CD4-positive, alpha-beta T cell (primary cell): ENCODE measurements around the gene IFT172. TPM values are rescaled to one million over a fixed set of nuclear protein-coding genes. Genes with fewer than 3 reads are reported as not detected.

Source experiments
- ATAC-seq: fragments of 200-7000 bp; cut with Tn5 transposase; one replicate; pipeline ENCODE4 v1.10.0; 2022; ENCODE audit warnings: mild to moderate bottlenecking; ENCODE audit not compliant: poor library complexity
- CTCF ChIA-PET: fragments of 350-600 bp; sonication (Branson Sonifier 250); formaldehyde crosslinking; loops from one replicate; lab custom pipeline; 2021; ENCODE audit warnings: antibody characterized with exemption, inconsistent platforms; lab: Charles Lee
- POLR2A ChIA-PET: fragments of 350-600 bp; sonication (Branson Sonifier 250); formaldehyde crosslinking; loops from one replicate; lab custom pipeline; 2021; ENCODE audit warnings: antibody characterized with exemption, inconsistent platforms; lab: Charles Lee
- DNase-seq, 14 experiments: peaks; one replicate each; pipeline ENCODE4 v3.0.0-alpha.2; 2013 to 2020; ENCODE audit warnings: mixed read lengths in 2 of 14
- H3K27ac ChIP-seq, 2 donors: one replicate each; pipeline versions ENCODE4 v1.5.1 to v1.7.0; 2013; ENCODE audit warnings: low read length in 2 of 2, low read depth in 1 of 2, mild to moderate bottlenecking in 1 of 2
- H3K27me3 ChIP-seq, 2 experiments: 1 replicate in 1 of 2; 2 replicates in 1 of 2; pipeline versions ENCODE4 v1.6.1 to v1.7.0; 2013; ENCODE audit warnings: low read length in 2 of 2, control low read depth in 1 of 2, mild to moderate bottlenecking in 1 of 2, moderate library complexity in 1 of 2; ENCODE audit not compliant: insufficient read depth in 2 of 2, control insufficient read depth in 1 of 2
- H3K36me3 ChIP-seq: one replicate; pipeline ENCODE4 v1.6.1; 2013; ENCODE audit warnings: low read length, control low read depth; ENCODE audit not compliant: insufficient read depth
- H3K4me1 ChIP-seq: one replicate; pipeline ENCODE4 v1.6.1; 2013; ENCODE audit warnings: low read length, control low read depth; ENCODE audit not compliant: insufficient read depth
- H3K4me3 ChIP-seq: one replicate; pipeline ENCODE4 v1.5.1; 2013; ENCODE audit warnings: mild to moderate bottlenecking, low read length, moderate library complexity
- H3K9me3 ChIP-seq, 2 experiments: 1 replicate in 1 of 2; 2 replicates in 1 of 2; pipeline versions ENCODE4 v1.6.1 to v1.7.0; 2013; ENCODE audit warnings: low read length in 2 of 2, mild to moderate bottlenecking in 2 of 2, control low read depth in 1 of 2, moderate library complexity in 1 of 2; ENCODE audit not compliant: control insufficient read depth in 1 of 2, insufficient read depth in 1 of 2
- H3K27ac Mint-ChIP-seq: one replicate; pipeline ENCODE4 v1.8.0; 2020; ENCODE audit warnings: mixed read lengths
- H3K27me3 Mint-ChIP-seq: one replicate; pipeline ENCODE4 v1.8.0; 2021; ENCODE audit warnings: mixed read lengths
- H3K36me3 Mint-ChIP-seq: one replicate; pipeline ENCODE4 v1.8.0; 2021; ENCODE audit warnings: low read depth, mixed read lengths
- H3K4me1 Mint-ChIP-seq: one replicate; pipeline ENCODE4 v1.8.0; 2021; ENCODE audit warnings: low read depth, mixed read lengths
- H3K4me3 Mint-ChIP-seq: one replicate; pipeline ENCODE4 v1.8.0; 2020; ENCODE audit warnings: mild to moderate bottlenecking, mixed read lengths
- H3K9me3 Mint-ChIP-seq: one replicate; pipeline ENCODE4 v1.8.0; 2020; ENCODE audit warnings: mixed read lengths
- CTCF ChIP-seq: fragments of 200-600 bp; IDR thresholded peaks from one replicate; pipeline ENCODE4 v1.8.0; 2022; ENCODE audit warnings: antibody characterized with exemption, mild to moderate bottlenecking
- intact Hi-C, 2 experiments: fragments of 100-400 bp; cut with DNase I in 1 of 2; cut with micrococcal nuclease in 1 of 2; formaldehyde crosslinking; loops; one replicate each; pipeline versions ENCODE4 v1.15.1 to v1.9.0; 2023 to 2025; cut with DNase I, micrococcal nuclease
- total RNA-seq, 174 experiments: library from RNA in 2 of 174; stranded (reverse) in 2 of 174; gene quantifications; one replicate each; pipeline ENCODE4 v1.2.3 and lab custom pipeline; 2021 to 2026

IFT172 gene
- total RNA-seq, 2 experiments from 2014 or later = 13.3 to 14.4 TPM

DNA sequence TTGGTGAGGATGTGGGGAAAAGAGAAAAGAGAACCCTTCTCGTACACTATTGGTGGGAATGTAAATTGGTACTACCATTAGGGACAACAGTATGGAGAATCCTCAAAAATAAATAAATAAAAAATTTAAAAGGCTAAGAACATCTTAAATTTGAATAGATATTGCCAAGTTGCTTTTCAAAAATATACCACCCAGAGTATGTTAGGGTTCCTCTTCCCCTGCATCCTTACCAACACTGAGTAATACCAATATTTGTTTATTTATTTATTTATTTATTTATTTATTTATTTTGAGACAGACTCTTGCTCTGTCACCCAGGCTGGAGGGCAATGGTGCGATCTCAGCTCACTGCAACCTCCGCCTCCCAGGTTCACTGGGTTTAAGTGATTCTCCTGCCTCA, 66.6 kb downstream of the IFT172 start:
- Histone ChIP-seq H3K4me1 (peaks cover 5% of the 10 kb centered on the region), H3K4me3 (no peak overlapping the region), H3K9me3 (no peaks in the 10 kb centered on the region), H3K36me3 (no peaks in the 10 kb centered on the region), H3K27me3 (no peaks in the 10 kb centered on the region), H3K27ac (no peak overlapping the region)
- Mint-ChIP-seq H3K4me3 (no peak overlapping the region), H3K27me3 (no peaks in the 10 kb centered on the region), H3K9me3 (no peaks in the 10 kb centered on the region), H3K36me3 (peaks cover under 1% of the 10 kb centered on the region), H3K27ac (no peak overlapping the region), H3K4me1 (peaks cover 5% of the 10 kb centered on the region)
- DNase-seq (no peak), ATAC-seq (no peak)
- CTCF ChIA-PET = no interaction called here
- TF ChIP-seq CTCF = no peak
- POLR2A ChIA-PET = no interaction called here
- intact Hi-C loops = no loop called here

- DNase-seq (no peak), ATAC-seq (no peak)
- POLR2A ChIA-PET = no interaction called here
- H3K36me3 Mint-ChIP-seq = no peaks in the 10 kb centered on the region
- no peaks in the 10 kb centered on the region for H3K4me1 Mint-ChIP-seq
- no peaks in the 10 kb centered on the region for H3K9me3 Mint-ChIP-seq
- Histone ChIP-seq H3K36me3 (no peaks in the 10 kb centered on the region), H3K27me3 (no peaks in the 10 kb centered on the region), H3K4me1 (no peaks in the 10 kb centered on the region), H3K27ac (no peak overlapping the region), H3K9me3 (no peaks in the 10 kb centered on the region), H3K4me3 (no peak overlapping the region)
- H3K4me3 Mint-ChIP-seq = no peak overlapping the region
- intact Hi-C loops = no loop called here
- no peak for TF ChIP-seq CTCF
- CTCF ChIA-PET = no interaction called here
- no peak overlapping the region for H3K27ac Mint-ChIP-seq
- H3K27me3 Mint-ChIP-seq = no peaks in the 10 kb centered on the region
Observed at GRCh38 chr2:27421660-27422250, 67.8 kb downstream of the IFT172 start.

DNA sequence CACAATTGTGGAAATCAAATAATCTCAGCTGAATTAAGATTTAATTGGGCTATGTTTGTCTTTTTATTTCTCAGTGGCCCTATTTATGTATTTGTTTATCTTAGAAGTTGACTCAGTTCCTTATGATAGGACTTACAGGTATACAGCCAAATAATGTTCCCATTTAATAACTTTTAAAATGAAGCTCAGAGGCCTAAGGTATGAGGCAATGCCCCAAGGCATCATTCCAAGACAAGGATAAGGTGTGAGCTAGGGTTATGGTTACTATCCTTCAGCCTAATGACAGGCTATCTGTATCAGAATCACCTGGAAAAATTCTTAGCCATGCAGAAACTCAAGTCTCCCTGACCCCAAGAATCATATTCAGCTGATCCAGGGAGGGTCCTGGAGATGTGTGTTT, 68.5 kb downstream of the IFT172 start:
- ATAC-seq (no peak), DNase-seq (no peak)
- no peaks in the 10 kb centered on the region for H3K9me3 ChIP-seq
- no peak overlapping the region for H3K4me3 Mint-ChIP-seq
- no peak for TF ChIP-seq CTCF
- POLR2A ChIA-PET = no interaction called here
- H3K27ac ChIP-seq = no peak overlapping the region
- no peaks in the 10 kb centered on the region for H3K27me3 Mint-ChIP-seq
- no peaks in the 10 kb centered on the region for H3K9me3 Mint-ChIP-seq
- H3K4me3 ChIP-seq = no peak overlapping the region
- H3K36me3 Mint-ChIP-seq = no peaks in the 10 kb centered on the region
- intact Hi-C loops = no loop called here
- H3K4me1 Mint-ChIP-seq = no peaks in the 10 kb centered on the region
- CTCF ChIA-PET = no interaction called here
- no peaks in the 10 kb centered on the region for H3K27me3 ChIP-seq
- H3K27ac Mint-ChIP-seq = no peak overlapping the region
- H3K36me3 ChIP-seq = no peaks in the 10 kb centered on the region
- H3K4me1 ChIP-seq = no peaks in the 10 kb centered on the region
